Astrocyte of the cerebellum (primary cell): ENCODE results near the gene NUAK2.

Experiments used
- DNase-seq: peaks from one replicate; pipeline ENCODE4 v3.0.0-alpha.2; 2011; ENCODE audit warnings: low read depth
- H3K4me3 ChIP-seq: 2 replicates; pipeline ENCODE4 v1.5.1; 2011; ENCODE audit warnings: mild to moderate bottlenecking, low read depth, low read length, moderate library complexity
- CTCF ChIP-seq: IDR thresholded peaks from 2 replicates; pipeline ENCODE4 v1.5.1; 2012; ENCODE audit warnings: low read length, low read depth, moderate library complexity, mild to moderate bottlenecking; ENCODE audit errors: missing control alignments
- in situ Hi-C: cut with HindIII; loops from 2 replicates; pipeline ENCODE4 v1.10.0; 2017; ENCODE audit warnings: low sequenced_read_pairs

NUAK2 gene

GRCh38 chr1:205353612-205354011, 32.1 kb upstream of the NUAK2 start:
- no peak for DNase-seq

GRCh38 chr1:205353191-205353590, 31.6 kb upstream of the NUAK2 start:
- no peak for DNase-seq
- in situ Hi-C loops: no loop called here
- TF ChIP-seq CTCF: no peak
- H3K4me3 ChIP-seq: no peak overlapping the region

More at GRCh38 chr1:205353612-205354011, 32.1 kb upstream of the NUAK2 start:
- no peak overlapping the region for H3K4me3 ChIP-seq
- no peak for TF ChIP-seq CTCF
- in situ Hi-C loops: no loop called here

- no peak for DNase-seq
- H3K4me3 ChIP-seq: no peak overlapping the region
- in situ Hi-C loops: no loop called here
- no peak for TF ChIP-seq CTCF
Measured at GRCh38 chr1:205351984-205352713, 30.6 kb upstream of the NUAK2 start.

- in situ Hi-C loops: no loop called here
- no peak for DNase-seq
- TF ChIP-seq CTCF: no peak
- no peak overlapping the region for H3K4me3 ChIP-seq
Measured at GRCh38 chr1:205350691-205351141, 29.2 kb upstream of the NUAK2 start.

GRCh38 chr1:205350124-205350523, 28.6 kb upstream of the NUAK2 start:
- in situ Hi-C loops: no loop called here
- DNase-seq: no peak
- TF ChIP-seq CTCF: no peak
- no peak overlapping the region for H3K4me3 ChIP-seq

GRCh38 chr1:205348554-205349487, 27.3 kb upstream of the NUAK2 start:
- DNase-seq: no peak
- TF ChIP-seq CTCF: no peak
- H3K4me3 ChIP-seq: no peak overlapping the region
- in situ Hi-C loops: no loop called here
